ENCODE results near the gene PPP1R13B. TPM values are rescaled to one million over a fixed set of nuclear protein-coding genes. Genes with fewer than 3 reads are reported as not detected.

PPP1R13B gene
- total RNA-seq, 1 donor from 2014 or later = 63.9 TPM

- H3K36me3 Mint-ChIP-seq (ENCODE audit: low read depth, unreplicated experiment) = no peaks in the 10 kb centered on the region
- peaks cover 21% of the 10 kb centered on the region for H3K4me1 Mint-ChIP-seq (ENCODE audit: unreplicated experiment)
- no peak overlapping the region for H3K27ac Mint-ChIP-seq (ENCODE audit: unreplicated experiment)
- TF ChIP-seq CTCF (IDR thresholded peaks at IDR 0.05; ENCODE audit: unreplicated experiment) = no peak
- no peaks in the 10 kb centered on the region for H3K9me3 Mint-ChIP-seq (ENCODE audit: unreplicated experiment)
- H3K27me3 Mint-ChIP-seq (ENCODE audit: unreplicated experiment) = no peaks in the 10 kb centered on the region
- DNase-seq (ENCODE audit: low spot score) = no peak
- no peak overlapping the region for H3K4me3 Mint-ChIP-seq (ENCODE audit: unreplicated experiment)
These were observed 29.8 kb downstream of the PPP1R13B start for GRCh38 chr14:103817595-103817994.

- DNase-seq (ENCODE audit: low spot score) = no peak
- Mint-ChIP-seq H3K4me3 (ENCODE audit: unreplicated experiment) (no peak overlapping the region), H3K27me3 (ENCODE audit: unreplicated experiment) (no peaks in the 10 kb centered on the region), H3K27ac (ENCODE audit: unreplicated experiment) (peak overlapping the region; percentile 12), H3K4me1 (ENCODE audit: unreplicated experiment) (peaks cover 21% of the 10 kb centered on the region), H3K9me3 (ENCODE audit: unreplicated experiment) (no peaks in the 10 kb centered on the region), H3K36me3 (ENCODE audit: low read depth, unreplicated experiment) (no peaks in the 10 kb centered on the region)
- TF ChIP-seq CTCF (IDR thresholded peaks at IDR 0.05; ENCODE audit: unreplicated experiment) = no peak
These were observed 30.4 kb downstream of the PPP1R13B start for GRCh38 chr14:103816991-103817390.

- peaks cover 2% of the 10 kb centered on the region for H3K27me3 Mint-ChIP-seq (ENCODE audit: unreplicated experiment)
- TF ChIP-seq CTCF (IDR thresholded peaks at IDR 0.05; ENCODE audit: unreplicated experiment) = no peak
- H3K4me3 Mint-ChIP-seq (ENCODE audit: unreplicated experiment) = no peak overlapping the region
- no peak for DNase-seq (ENCODE audit: low spot score)
- no peaks in the 10 kb centered on the region for H3K9me3 Mint-ChIP-seq (ENCODE audit: unreplicated experiment)
- H3K4me1 Mint-ChIP-seq (ENCODE audit: unreplicated experiment) = peaks cover 16% of the 10 kb centered on the region
- H3K27ac Mint-ChIP-seq (ENCODE audit: unreplicated experiment) = no peak overlapping the region
- no peaks in the 10 kb centered on the region for H3K36me3 Mint-ChIP-seq (ENCODE audit: low read depth, unreplicated experiment)
These were observed 32.1 kb downstream of the PPP1R13B start for GRCh38 chr14:103815253-103815652.

GRCh38 chr14:103811189-103811588 lies 36.2 kb downstream of the PPP1R13B start:
- Mint-ChIP-seq H3K9me3 (ENCODE audit: unreplicated experiment) (no peaks in the 10 kb centered on the region), H3K27me3 (ENCODE audit: unreplicated experiment) (peaks cover 2% of the 10 kb centered on the region), H3K4me3 (ENCODE audit: unreplicated experiment) (no peak overlapping the region), H3K4me1 (ENCODE audit: unreplicated experiment) (peaks cover 8% of the 10 kb centered on the region), H3K27ac (ENCODE audit: unreplicated experiment) (no peak overlapping the region), H3K36me3 (ENCODE audit: low read depth, unreplicated experiment) (no peaks in the 10 kb centered on the region)
- TF ChIP-seq CTCF (IDR thresholded peaks at IDR 0.05; ENCODE audit: unreplicated experiment) = no peak
- DNase-seq (ENCODE audit: low spot score) = no peak

GRCh38 chr14:103808403-103809001 lies 38.9 kb downstream of the PPP1R13B start:
- Mint-ChIP-seq H3K4me1 (ENCODE audit: unreplicated experiment) (peaks cover 20% of the 10 kb centered on the region), H3K36me3 (ENCODE audit: low read depth, unreplicated experiment) (peaks cover 4% of the 10 kb centered on the region), H3K4me3 (ENCODE audit: unreplicated experiment) (no peak overlapping the region), H3K27me3 (ENCODE audit: unreplicated experiment) (peaks cover 4% of the 10 kb centered on the region), H3K27ac (ENCODE audit: unreplicated experiment) (no peak overlapping the region), H3K9me3 (ENCODE audit: unreplicated experiment) (no peaks in the 10 kb centered on the region)
- DNase-seq (ENCODE audit: low spot score) = peak; percentile 78
- TF ChIP-seq CTCF (IDR thresholded peaks at IDR 0.05; ENCODE audit: unreplicated experiment) = peak; percentile 74

Data from endothelial cell (in vitro differentiated cells).